ENCODE data around the gene ZBTB16. TPM values are rescaled to one million over a fixed set of nuclear protein-coding genes. Genes with fewer than 3 reads are reported as not detected.

ZBTB16 gene
- total RNA-seq, 3 donors from 2014 or later: 4.9 to 82.1 (median 48.8) TPM

GRCh38 chr11:114164546-114164945 lies 105.0 kb downstream of the ZBTB16 start:
- no peak for DNase-seq
- no peak for TF ChIP-seq CTCF (IDR thresholded peaks at IDR 0.05)
- Histone ChIP-seq H3K36me3 (ENCODE audit: low read depth) (no peaks in the 10 kb centered on the region), H3K4me3 (no peak overlapping the region), H3K9me3 (no peaks in the 10 kb centered on the region), H3K4me1 (ENCODE audit: low read depth) (peaks cover 87% of the 10 kb centered on the region)
- intact Hi-C loops (cut with DNase I, micrococcal nuclease): loop anchor here in 1 of 2 donors (10.0 kb wide), 1 partner anchor 100 kb away; no protein-coding TSS in a partner anchor
- ATAC-seq: no peak

DNA sequence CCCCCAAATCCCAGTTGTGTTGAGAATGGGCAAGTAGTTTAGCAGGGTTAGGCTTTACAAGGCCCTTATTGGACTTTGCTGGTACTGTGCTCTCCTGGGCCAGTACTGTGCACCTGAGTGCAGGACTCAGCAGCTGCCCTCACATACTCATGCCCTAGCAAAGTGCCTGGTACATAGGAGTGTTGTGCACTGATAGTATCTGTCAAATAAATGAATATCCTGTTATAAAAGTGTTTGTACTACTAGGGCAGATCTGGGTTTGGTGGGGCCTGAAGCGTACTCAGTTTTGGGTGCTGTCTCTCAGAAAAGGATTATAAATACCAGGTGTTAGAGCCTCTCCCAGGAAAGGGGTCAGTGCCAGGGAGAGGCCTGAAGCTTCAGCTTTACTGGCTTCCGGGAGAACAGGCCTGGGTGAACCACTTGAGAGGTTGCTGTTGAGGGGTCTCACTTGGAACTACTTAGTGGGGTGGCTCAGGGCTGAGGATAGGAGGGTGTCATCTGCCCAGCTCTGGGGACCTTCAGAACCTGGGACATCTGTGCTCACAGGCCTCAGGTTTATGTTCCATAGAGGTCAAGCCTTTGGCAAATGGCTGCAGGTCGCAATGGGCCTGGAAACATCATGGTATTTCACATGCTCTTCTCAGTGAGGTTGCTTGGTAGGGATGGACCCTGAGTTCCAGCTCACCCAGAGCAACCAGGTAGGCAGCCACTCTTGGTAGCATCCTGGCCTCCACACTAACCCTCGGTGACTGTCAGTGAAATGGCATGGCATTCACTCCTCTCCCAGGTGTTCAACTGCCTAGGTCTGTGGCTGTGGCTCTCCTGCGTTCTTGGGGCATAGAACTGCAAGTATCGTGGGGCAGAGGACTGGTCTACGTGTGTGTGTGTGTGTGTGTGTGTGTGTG lies 106.1 kb downstream of the ZBTB16 start:
- Histone ChIP-seq H3K36me3 (ENCODE audit: low read depth) (no peaks in the 10 kb centered on the region), H3K4me3 (no peak overlapping the region), H3K9me3 (no peaks in the 10 kb centered on the region), H3K4me1 (ENCODE audit: low read depth) (peaks cover 88% of the 10 kb centered on the region)
- DNase-seq (no peak), ATAC-seq (peak; percentile 43)
- intact Hi-C loops (cut with DNase I, micrococcal nuclease): loop anchor here in 1 of 2 donors (10.0 kb wide), 1 partner anchor 101 kb away; no protein-coding TSS in a partner anchor
- TF ChIP-seq CTCF (IDR thresholded peaks at IDR 0.05): no peak

DNA sequence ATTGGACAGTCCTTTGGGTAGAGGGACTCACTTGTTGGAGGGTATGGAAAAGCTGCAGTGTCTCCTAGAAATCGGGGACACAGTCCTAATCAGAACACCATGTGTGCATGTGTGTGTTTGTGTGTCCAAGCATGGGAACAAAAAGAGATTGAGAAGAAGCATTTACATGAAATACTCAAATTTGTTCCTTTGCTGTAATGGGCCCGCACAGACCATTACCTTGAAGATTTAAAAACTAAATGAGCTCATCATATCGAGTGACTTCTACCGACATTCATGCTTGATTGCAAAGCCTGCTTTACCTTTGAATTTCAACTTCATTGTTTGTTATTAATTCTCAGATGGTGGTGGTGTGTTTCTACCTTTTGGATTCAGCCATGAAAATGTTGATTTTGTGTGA lies 106.9 kb downstream of the ZBTB16 start:
- no peak overlapping the region for H3K4me3 ChIP-seq
- DNase-seq: no peak

GRCh38 chr11:114166897-114167323 lies 107.4 kb downstream of the ZBTB16 start:
- Histone ChIP-seq H3K36me3 (ENCODE audit: low read depth) (no peaks in the 10 kb centered on the region), H3K9me3 (no peaks in the 10 kb centered on the region), H3K4me3 (no peak overlapping the region), H3K4me1 (ENCODE audit: low read depth) (peaks cover 85% of the 10 kb centered on the region)
- ATAC-seq (no peak), DNase-seq (no peak)
- intact Hi-C loops (cut with DNase I, micrococcal nuclease): loop anchor here in 1 of 2 donors (10.0 kb wide), 1 partner anchor 102 kb away; no protein-coding TSS in a partner anchor
- TF ChIP-seq CTCF (IDR thresholded peaks at IDR 0.05): no peak

More for the DNA sequence above, 106.9 kb downstream of the ZBTB16 start:
- TF ChIP-seq CTCF (IDR thresholded peaks at IDR 0.05): no peak
- no peak for ATAC-seq
- Histone ChIP-seq H3K9me3 (no peaks in the 10 kb centered on the region), H3K36me3 (ENCODE audit: low read depth) (no peaks in the 10 kb centered on the region), H3K4me1 (ENCODE audit: low read depth) (peaks cover 87% of the 10 kb centered on the region)
- intact Hi-C loops (cut with DNase I, micrococcal nuclease): loop anchor here in 1 of 2 donors (10.0 kb wide), 1 partner anchor 102 kb away; no protein-coding TSS in a partner anchor

DNA sequence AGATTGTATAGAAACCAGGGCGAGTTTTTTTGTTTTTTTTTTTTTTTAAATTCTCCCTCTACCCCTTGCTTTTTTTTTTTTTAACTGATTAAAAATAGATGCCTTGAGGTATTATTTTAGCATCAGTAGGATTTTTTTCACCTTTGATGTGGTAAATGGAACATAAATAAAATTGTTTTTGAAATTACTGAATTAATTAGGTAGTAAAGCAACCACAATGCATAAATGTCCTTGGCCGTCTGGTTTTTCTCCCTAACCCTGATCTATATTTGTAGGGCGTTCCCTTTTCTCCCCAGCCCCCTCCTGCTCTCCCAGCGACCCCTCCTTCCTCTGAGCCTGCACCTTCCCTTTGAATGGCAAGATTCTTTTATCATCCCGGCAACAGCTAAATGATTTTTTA lies 107.8 kb downstream of the ZBTB16 start:
- H3K4me1 ChIP-seq (ENCODE audit: low read depth): peaks cover 85% of the 10 kb centered on the region
- no peak for TF ChIP-seq CTCF (IDR thresholded peaks at IDR 0.05)
- ATAC-seq (no peak), DNase-seq (no peak)
- H3K36me3 ChIP-seq (ENCODE audit: low read depth): no peaks in the 10 kb centered on the region
- no peak overlapping the region for H3K4me3 ChIP-seq
- H3K9me3 ChIP-seq: no peaks in the 10 kb centered on the region
- intact Hi-C loops (cut with DNase I, micrococcal nuclease): loop anchor here in 1 of 2 donors (10.0 kb wide), 1 partner anchor 103 kb away; no protein-coding TSS in a partner anchor

Data from mucosa of descending colon (tissue), 3 donors.